ENCODE measurements around the gene VARS2. TPM values are rescaled to one million over a fixed set of nuclear protein-coding genes. Genes with fewer than 3 reads are reported as not detected.

Gene VARS2
- total RNA-seq, 2 experiments from 2014 or later = 33.6 to 37.0 TPM

GRCh38 chr6:30887901-30888815 lies 25.9 kb upstream of the VARS2 start:
- peaks cover 24% of the 10 kb centered on the region for H3K27me3 Mint-ChIP-seq
- ChIA-PET POLR2A (no interaction called here), CTCF (interaction anchor here (1.3 kb wide), 1 partner anchor 18 kb away, joined by 3 read pairs; no protein-coding TSS in a partner anchor)
- peaks cover 12% of the 10 kb centered on the region for H3K4me1 Mint-ChIP-seq
- H3K9me3 Mint-ChIP-seq = no peaks in the 10 kb centered on the region
- no peak for DNase-seq
- no peak overlapping the region for H3K27ac Mint-ChIP-seq
- no peak overlapping the region for H3K4me3 Mint-ChIP-seq
- H3K36me3 Mint-ChIP-seq (ENCODE audit: low read depth) = no peaks in the 10 kb centered on the region

- H3K4me1 Mint-ChIP-seq = peaks cover 10% of the 10 kb centered on the region
- CTCF ChIA-PET = interaction anchor here (1.3 kb wide), 1 partner anchor 17 kb away, joined by 3 read pairs; no protein-coding TSS in a partner anchor
- H3K4me3 Mint-ChIP-seq = no peak overlapping the region
- no peak for DNase-seq
- no peaks in the 10 kb centered on the region for H3K9me3 Mint-ChIP-seq
- H3K27me3 Mint-ChIP-seq = peaks cover 19% of the 10 kb centered on the region
- POLR2A ChIA-PET = interaction anchor here (0.6 kb wide), 1 partner anchor 37 kb away, joined by 4 read pairs; no protein-coding TSS in a partner anchor
- no peak overlapping the region for H3K27ac Mint-ChIP-seq
- H3K36me3 Mint-ChIP-seq (ENCODE audit: low read depth) = no peaks in the 10 kb centered on the region
These were observed 25.1 kb upstream of the VARS2 start for GRCh38 chr6:30888816-30889495.

GRCh38 chr6:30889496-30889885 lies 24.5 kb upstream of the VARS2 start:
- H3K4me1 Mint-ChIP-seq = peaks cover 10% of the 10 kb centered on the region
- peaks cover 19% of the 10 kb centered on the region for H3K27me3 Mint-ChIP-seq
- H3K9me3 Mint-ChIP-seq = no peaks in the 10 kb centered on the region
- ChIA-PET CTCF (interaction anchor here (0.9 to 1.3 kb wide), 2 partner anchors 17 to 198 kb away, joined by 3 read pairs; no protein-coding TSS in a partner anchor), POLR2A (interaction anchor here (0.6 to 1.3 kb wide), 2 partner anchors 26 to 37 kb away, joined by 3 to 4 read pairs; no protein-coding TSS in a partner anchor)
- H3K4me3 Mint-ChIP-seq = no peak overlapping the region
- H3K36me3 Mint-ChIP-seq (ENCODE audit: low read depth) = no peaks in the 10 kb centered on the region
- no peak for DNase-seq
- no peak overlapping the region for H3K27ac Mint-ChIP-seq

GRCh38 chr6:30889921-30890645 lies 24.0 kb upstream of the VARS2 start:
- no peaks in the 10 kb centered on the region for H3K9me3 Mint-ChIP-seq
- ChIA-PET CTCF (interaction anchor here (0.9 to 1.3 kb wide), 2 partner anchors 16 to 197 kb away, joined by 3 read pairs; no protein-coding TSS in a partner anchor), POLR2A (interaction anchor here (1.3 kb wide), 1 partner anchor 25 kb away, joined by 3 read pairs; no protein-coding TSS in a partner anchor)
- H3K4me1 Mint-ChIP-seq = peaks cover 10% of the 10 kb centered on the region
- no peak overlapping the region for H3K27ac Mint-ChIP-seq
- H3K4me3 Mint-ChIP-seq = no peak overlapping the region
- H3K27me3 Mint-ChIP-seq = peaks cover 19% of the 10 kb centered on the region
- DNase-seq = no peak
- no peaks in the 10 kb centered on the region for H3K36me3 Mint-ChIP-seq (ENCODE audit: low read depth)

GRCh38 chr6:30890646-30891449 lies 23.2 kb upstream of the VARS2 start:
- ChIA-PET CTCF (no interaction called here), POLR2A (interaction anchor here (1.3 kb wide), 1 partner anchor 24 kb away, joined by 3 read pairs; no protein-coding TSS in a partner anchor)
- Mint-ChIP-seq H3K27me3 (peaks cover 13% of the 10 kb centered on the region), H3K36me3 (ENCODE audit: low read depth) (no peaks in the 10 kb centered on the region), H3K4me1 (peaks cover 3% of the 10 kb centered on the region), H3K27ac (no peak overlapping the region), H3K9me3 (no peaks in the 10 kb centered on the region), H3K4me3 (no peak overlapping the region)
- no peak for DNase-seq

- DNase-seq = no peak
- POLR2A ChIA-PET = no interaction called here
- Mint-ChIP-seq H3K36me3 (ENCODE audit: low read depth) (no peaks in the 10 kb centered on the region), H3K27me3 (peaks cover 9% of the 10 kb centered on the region), H3K4me1 (no peaks in the 10 kb centered on the region), H3K9me3 (no peaks in the 10 kb centered on the region), H3K27ac (no peak overlapping the region), H3K4me3 (no peak overlapping the region)
- CTCF ChIA-PET = no interaction called here
These were observed 22.7 kb upstream of the VARS2 start for GRCh38 chr6:30891450-30891723.

GRCh38 chr6:30891816-30892538 lies 22.1 kb upstream of the VARS2 start:
- Mint-ChIP-seq H3K4me3 (no peak overlapping the region), H3K27me3 (peaks cover 4% of the 10 kb centered on the region), H3K27ac (no peak overlapping the region), H3K36me3 (ENCODE audit: low read depth) (no peaks in the 10 kb centered on the region), H3K4me1 (no peaks in the 10 kb centered on the region), H3K9me3 (no peaks in the 10 kb centered on the region)
- CTCF ChIA-PET = no interaction called here
- POLR2A ChIA-PET = no interaction called here
- DNase-seq = no peak

GRCh38 chr6:30893001-30893591 lies 20.9 kb upstream of the VARS2 start:
- peaks cover 3% of the 10 kb centered on the region for H3K27me3 Mint-ChIP-seq
- H3K27ac Mint-ChIP-seq = no peak overlapping the region
- no peaks in the 10 kb centered on the region for H3K9me3 Mint-ChIP-seq
- no peak overlapping the region for H3K4me3 Mint-ChIP-seq
- POLR2A ChIA-PET = no interaction called here
- CTCF ChIA-PET = no interaction called here
- no peak for DNase-seq
- H3K4me1 Mint-ChIP-seq = no peaks in the 10 kb centered on the region
- H3K36me3 Mint-ChIP-seq (ENCODE audit: low read depth) = no peaks in the 10 kb centered on the region

- no peaks in the 10 kb centered on the region for H3K4me1 Mint-ChIP-seq
- H3K27me3 Mint-ChIP-seq = peaks cover 3% of the 10 kb centered on the region
- no peaks in the 10 kb centered on the region for H3K9me3 Mint-ChIP-seq
- no peak for DNase-seq
- no peaks in the 10 kb centered on the region for H3K36me3 Mint-ChIP-seq (ENCODE audit: low read depth)
- ChIA-PET POLR2A (no interaction called here), CTCF (no interaction called here)
- H3K4me3 Mint-ChIP-seq = no peak overlapping the region
- no peak overlapping the region for H3K27ac Mint-ChIP-seq
These were observed 20.4 kb upstream of the VARS2 start for GRCh38 chr6:30893666-30894065.

GRCh38 chr6:30894381-30894780 lies 19.7 kb upstream of the VARS2 start:
- Mint-ChIP-seq H3K4me3 (no peak overlapping the region), H3K9me3 (no peaks in the 10 kb centered on the region), H3K27me3 (peaks cover 3% of the 10 kb centered on the region), H3K27ac (no peak overlapping the region), H3K4me1 (no peaks in the 10 kb centered on the region), H3K36me3 (ENCODE audit: low read depth) (no peaks in the 10 kb centered on the region)
- DNase-seq = no peak
- POLR2A ChIA-PET = no interaction called here
- CTCF ChIA-PET = no interaction called here

- Mint-ChIP-seq H3K36me3 (ENCODE audit: low read depth) (no peaks in the 10 kb centered on the region), H3K4me1 (no peaks in the 10 kb centered on the region), H3K27me3 (peaks cover 3% of the 10 kb centered on the region), H3K27ac (no peak overlapping the region), H3K4me3 (no peak overlapping the region), H3K9me3 (no peaks in the 10 kb centered on the region)
- CTCF ChIA-PET = interaction anchor here (1.2 to 1.6 kb wide), 2 partner anchors 13 to 72 kb away, joined by 3 read pairs; partner anchors contain the start of gene GTF2H4
- POLR2A ChIA-PET = interaction anchor here (1.7 kb wide), 1 partner anchor 10 kb away, joined by 4 read pairs; the partner anchor contains the start of gene DDR1
- no peak for DNase-seq
These were observed 19.1 kb upstream of the VARS2 start for GRCh38 chr6:30894935-30895334.
